Neural crest cell (in vitro differentiated cells): ENCODE data around the gene RBPMS2. TPM values are rescaled to one million over a fixed set of nuclear protein-coding genes. Genes with fewer than 3 reads are reported as not detected.

Source experiments
- DNase-seq: peaks from one replicate; pipeline ENCODE4 v3.0.0; 2021; ENCODE audit warnings: low read depth, mixed read lengths, low spot score
- H3K27ac Mint-ChIP-seq: one replicate; pipeline ENCODE4 v1.8.0; 2021; ENCODE audit warnings: mild to moderate bottlenecking, mixed read lengths; ENCODE audit not compliant: unreplicated experiment
- H3K27me3 Mint-ChIP-seq: 2 replicates; pipeline ENCODE4 v1.8.0; 2021; ENCODE audit warnings: low read depth, mild to moderate bottlenecking, mixed read lengths
- H3K36me3 Mint-ChIP-seq: 2 replicates; pipeline ENCODE4 v1.8.0; 2021; ENCODE audit warnings: low read depth, mild to moderate bottlenecking, mixed read lengths
- H3K4me1 Mint-ChIP-seq: 2 replicates; pipeline ENCODE4 v1.8.0; 2021; ENCODE audit warnings: mixed read lengths
- H3K4me3 Mint-ChIP-seq: one replicate; pipeline ENCODE4 v1.8.0; 2021; ENCODE audit warnings: mild to moderate bottlenecking, mixed read lengths
- H3K9me3 Mint-ChIP-seq: 2 replicates; pipeline ENCODE4 v1.8.0; 2021; ENCODE audit warnings: mixed read lengths
- CTCF ChIP-seq: fragments of 200-600 bp; sonication (generic); conservative IDR thresholded peaks from 2 replicates; pipeline ENCODE4 v1.5.0; 2021; ENCODE audit warnings: antibody characterized with exemption, mild to moderate bottlenecking
- total RNA-seq: library from RNA; stranded (reverse); gene quantifications from 2 replicates; pipeline ENCODE4 v1.2.1, GENCODE V29; 2021

The RBPMS2 gene
- total RNA-seq, 1 donor from 2014 or later, result 40.3 TPM

- Mint-ChIP-seq H3K4me3 (no peak overlapping the region), H3K36me3 (peaks cover 6% of the 10 kb centered on the region), H3K4me1 (peaks cover 3% of the 10 kb centered on the region), H3K27me3 (no peaks in the 10 kb centered on the region), H3K9me3 (no peaks in the 10 kb centered on the region), H3K27ac (no peak overlapping the region)
- no peak for DNase-seq
- no peak for TF ChIP-seq CTCF
Observed at GRCh38 chr15:64717735-64718495, 57.5 kb downstream of the RBPMS2 start.

- Mint-ChIP-seq H3K4me1 (peaks cover 3% of the 10 kb centered on the region), H3K27ac (no peak overlapping the region), H3K36me3 (peaks cover 6% of the 10 kb centered on the region), H3K4me3 (no peak overlapping the region), H3K27me3 (no peaks in the 10 kb centered on the region), H3K9me3 (no peaks in the 10 kb centered on the region)
- DNase-seq, result no peak
- no peak for TF ChIP-seq CTCF
Observed at GRCh38 chr15:64717130-64717529, 58.3 kb downstream of the RBPMS2 start.

- TF ChIP-seq CTCF, result no peak
Observed at GRCh38 chr15:64716452-64716851, 58.9 kb downstream of the RBPMS2 start.

GRCh38 chr15:64713592-64713991 lies 61.8 kb downstream of the RBPMS2 start:
- H3K4me3 Mint-ChIP-seq, result no peak overlapping the region
- H3K4me1 Mint-ChIP-seq, result no peaks in the 10 kb centered on the region
- no peaks in the 10 kb centered on the region for H3K9me3 Mint-ChIP-seq
- H3K36me3 Mint-ChIP-seq, result peaks cover 6% of the 10 kb centered on the region
- H3K27me3 Mint-ChIP-seq, result no peaks in the 10 kb centered on the region
- no peak overlapping the region for H3K27ac Mint-ChIP-seq
- TF ChIP-seq CTCF, result no peak
- DNase-seq, result no peak

More at GRCh38 chr15:64716452-64716851, 58.9 kb downstream of the RBPMS2 start:
- peaks cover 6% of the 10 kb centered on the region for H3K36me3 Mint-ChIP-seq
- H3K4me3 Mint-ChIP-seq, result no peak overlapping the region
- no peak overlapping the region for H3K27ac Mint-ChIP-seq
- H3K9me3 Mint-ChIP-seq, result no peaks in the 10 kb centered on the region
- DNase-seq, result no peak
- no peaks in the 10 kb centered on the region for H3K27me3 Mint-ChIP-seq
- peaks cover 3% of the 10 kb centered on the region for H3K4me1 Mint-ChIP-seq

- Mint-ChIP-seq H3K4me1 (no peaks in the 10 kb centered on the region), H3K9me3 (no peaks in the 10 kb centered on the region), H3K27me3 (no peaks in the 10 kb centered on the region), H3K27ac (no peak overlapping the region), H3K36me3 (peaks cover 6% of the 10 kb centered on the region), H3K4me3 (no peak overlapping the region)
- TF ChIP-seq CTCF, result no peak
- DNase-seq, result no peak
Observed at GRCh38 chr15:64712353-64712752, 63.0 kb downstream of the RBPMS2 start.
